Measurements from ENCODE around the gene RPRD2.

DNA sequence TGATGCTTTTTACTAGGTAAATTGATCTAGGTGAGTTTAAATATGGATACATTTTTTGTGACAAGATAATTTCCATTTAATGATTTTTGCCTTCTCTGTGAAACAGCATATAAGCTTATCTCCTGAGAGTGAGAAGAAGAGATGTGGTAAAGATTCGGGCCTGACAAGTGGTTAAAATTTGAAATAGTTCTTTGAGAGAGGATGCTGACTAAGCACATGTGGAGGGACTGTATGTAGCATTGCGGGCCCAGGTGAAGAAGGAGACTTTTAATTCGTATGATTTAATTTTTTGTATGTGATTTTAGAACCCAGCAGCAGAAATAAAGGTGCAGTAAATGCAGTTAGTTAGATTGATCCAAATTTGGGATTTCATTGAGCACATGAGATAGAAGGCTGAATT is 51.9 kb downstream of the RPRD2 start:
- TF ChIP-seq CTCF (IDR thresholded peaks at IDR 0.05) (no peak), POLR2AphosphoS5 (IDR thresholded peaks at IDR 0.05) (no peak)
